ENCODE measurements around the gene GFM2. TPM values are rescaled to one million over a fixed set of nuclear protein-coding genes. Genes with fewer than 3 reads are reported as not detected.

The GFM2 gene
- total and polyA plus RNA-seq, 2 of the 13 experiments (the other 11 are each of a cell fraction or from before 2014, with no cell fraction given) = 22.0 to 41.6 TPM

GRCh38 chr5:74684900-74685851 is 81.7 kb downstream of the GFM2 start, which contains the start of gene HEXB (continued):
- TF ChIP-seq, protein P1, sequence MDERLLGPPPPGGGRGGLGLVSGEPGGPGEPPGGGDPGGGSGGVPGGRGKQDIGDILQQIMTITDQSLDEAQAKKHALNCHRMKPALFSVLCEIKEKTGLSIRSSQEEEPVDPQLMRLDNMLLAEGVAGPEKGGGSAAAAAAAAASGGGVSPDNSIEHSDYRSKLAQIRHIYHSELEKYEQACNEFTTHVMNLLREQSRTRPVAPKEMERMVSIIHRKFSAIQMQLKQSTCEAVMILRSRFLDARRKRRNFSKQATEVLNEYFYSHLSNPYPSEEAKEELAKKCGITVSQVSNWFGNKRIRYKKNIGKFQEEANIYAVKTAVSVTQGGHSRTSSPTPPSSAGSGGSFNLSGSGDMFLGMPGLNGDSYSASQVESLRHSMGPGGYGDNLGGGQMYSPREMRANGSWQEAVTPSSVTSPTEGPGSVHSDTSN (CRISPR knock-in tag; IDR thresholded peaks at IDR 0.05) = no peak
- TF ChIP-seq ARNTL (CRISPR knock-in tag; IDR thresholded peaks at IDR 0.05) (no peak), EED (CRISPR knock-in tag; IDR thresholded peaks at IDR 0.05) (peak; percentile 62; the same call in 1 of the 2 replicates), ZNF441 (CRISPR knock-in tag; IDR thresholded peaks at IDR 0.05; ENCODE audit: borderline replicate concordance) (peak; percentile 91), JUN (CRISPR knock-in tag; IDR thresholded peaks at IDR 0.05) (peak; percentile 82; the same call in 1 of the 2 replicates), MXD4 (CRISPR knock-in tag; IDR thresholded peaks at IDR 0.05) (no peak), ZBTB7A (CRISPR knock-in tag; IDR thresholded peaks at IDR 0.05) (no peak), NR1H2 (CRISPR knock-in tag; IDR thresholded peaks at IDR 0.05; ENCODE audit: borderline replicate concordance, low read depth) (no peak), ZNF225 (CRISPR knock-in tag; IDR thresholded peaks at IDR 0.05) (no peak), ZNF484 (CRISPR knock-in tag; IDR thresholded peaks at IDR 0.05; ENCODE audit: borderline replicate concordance, low read depth) (no peak), ZNF772 (CRISPR knock-in tag; IDR thresholded peaks at IDR 0.05) (peak; percentile 83; the same call in 1 of the 2 replicates), RARA (CRISPR knock-in tag; IDR thresholded peaks at IDR 0.05) (no peak), TCF7 (IDR thresholded peaks at IDR 0.05; ENCODE audit: low read depth) (peak; percentile 33; the same call in 1 of the 2 replicates), GLMP (CRISPR knock-in tag; IDR thresholded peaks at IDR 0.05; ENCODE audit: borderline replicate concordance) (no peak), ZNF136 (CRISPR knock-in tag; IDR thresholded peaks at IDR 0.05; ENCODE audit: low read depth) (0 out of 2 replicates have a peak, but pooled peaks have one; percentile 51), ATAD3A (CRISPR knock-in tag; IDR thresholded peaks at IDR 0.05) (no peak), LCORL (IDR thresholded peaks at IDR 0.05) (no peak), LCORL (CRISPR knock-in tag; IDR thresholded peaks at IDR 0.05) (peak; percentile 61; the same call in 1 of the 2 replicates), SAFB2 (CRISPR knock-in tag; IDR thresholded peaks at IDR 0.05; ENCODE audit: borderline replicate concordance, low read depth) (no peak), HOXA7 (CRISPR knock-in tag; IDR thresholded peaks at IDR 0.05) (no peak), KAT2B (IDR thresholded peaks at IDR 0.05; ENCODE audit: borderline replicate concordance, low read depth, low read length) (no peak), ZNF644 (CRISPR knock-in tag; IDR thresholded peaks at IDR 0.05; ENCODE audit: low read depth) (no peak), ZNF720 (CRISPR knock-in tag; IDR thresholded peaks at IDR 0.05) (no peak), ZNF614 (CRISPR knock-in tag; IDR thresholded peaks at IDR 0.05; ENCODE audit: borderline replicate concordance) (no peak)
- TF ChIP-seq, protein P2, sequence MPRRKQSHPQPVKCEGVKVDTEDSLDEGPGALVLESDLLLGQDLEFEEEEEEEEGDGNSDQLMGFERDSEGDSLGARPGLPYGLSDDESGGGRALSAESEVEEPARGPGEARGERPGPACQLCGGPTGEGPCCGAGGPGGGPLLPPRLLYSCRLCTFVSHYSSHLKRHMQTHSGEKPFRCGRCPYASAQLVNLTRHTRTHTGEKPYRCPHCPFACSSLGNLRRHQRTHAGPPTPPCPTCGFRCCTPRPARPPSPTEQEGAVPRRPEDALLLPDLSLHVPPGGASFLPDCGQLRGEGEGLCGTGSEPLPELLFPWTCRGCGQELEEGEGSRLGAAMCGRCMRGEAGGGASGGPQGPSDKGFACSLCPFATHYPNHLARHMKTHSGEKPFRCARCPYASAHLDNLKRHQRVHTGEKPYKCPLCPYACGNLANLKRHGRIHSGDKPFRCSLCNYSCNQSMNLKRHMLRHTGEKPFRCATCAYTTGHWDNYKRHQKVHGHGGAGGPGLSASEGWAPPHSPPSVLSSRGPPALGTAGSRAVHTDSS (CRISPR knock-in tag; conservative IDR thresholded peaks at IDR 0.05) = no peak
